HG03558 (cell line): ENCODE measurements around the gene R3HDM2.
"Not testable (repeated sequence)": the region's sequence is repeated elsewhere in the genome, so short reads cannot be mapped to it uniquely, and the experiment has no call there.

Experiments used
- ATAC-seq: cut with Tn5 transposase; IDR thresholded peaks from one replicate; pipeline ENCODE4 v1.9.1; 2021; ENCODE audit warnings: moderate number of reproducible peaks; ENCODE audit not compliant: unreplicated experiment; ENCODE audit errors: extremely low read depth

Gene R3HDM2

DNA sequence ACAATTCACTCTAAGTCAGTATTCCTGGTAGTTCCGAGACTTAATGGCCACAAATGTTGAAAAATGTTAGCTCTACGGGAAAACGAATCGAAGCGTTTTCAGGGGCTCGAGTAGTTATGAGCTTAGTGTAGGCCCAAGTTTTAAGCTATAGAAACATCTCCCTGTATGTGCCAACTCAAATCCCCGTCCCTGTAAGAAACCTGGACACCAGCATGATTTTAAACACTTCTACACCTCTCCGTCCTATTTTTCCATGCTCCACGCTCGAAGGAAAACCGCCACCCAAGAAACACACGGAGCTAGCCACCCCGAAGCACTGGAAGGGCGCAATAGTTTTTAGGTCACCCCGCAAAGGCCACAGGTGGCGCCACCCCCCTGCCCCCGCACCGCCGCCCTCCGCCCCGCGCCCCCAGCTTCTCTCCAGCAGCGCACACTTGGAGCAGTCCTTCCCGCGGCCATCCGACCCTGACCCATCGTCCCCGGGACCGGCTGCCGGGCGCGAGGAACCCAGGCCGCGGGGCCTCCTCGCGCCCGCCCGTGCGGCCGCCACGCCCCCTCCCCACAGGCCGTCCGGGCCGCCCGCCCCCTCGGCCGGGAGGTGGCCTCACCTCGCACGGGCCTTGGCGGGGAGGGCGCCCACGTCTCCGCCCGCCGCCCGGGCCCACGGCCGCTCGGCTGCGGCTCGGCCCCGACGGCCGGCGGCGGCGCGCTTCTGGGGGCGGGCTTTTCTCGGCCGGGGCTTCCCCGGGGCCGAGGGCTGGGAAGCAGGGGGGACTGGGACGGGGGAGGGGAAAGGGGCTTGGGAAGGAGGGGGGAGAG, 522 bp downstream of the R3HDM2 start:
- peak; percentile 28 for ATAC-seq

DNA sequence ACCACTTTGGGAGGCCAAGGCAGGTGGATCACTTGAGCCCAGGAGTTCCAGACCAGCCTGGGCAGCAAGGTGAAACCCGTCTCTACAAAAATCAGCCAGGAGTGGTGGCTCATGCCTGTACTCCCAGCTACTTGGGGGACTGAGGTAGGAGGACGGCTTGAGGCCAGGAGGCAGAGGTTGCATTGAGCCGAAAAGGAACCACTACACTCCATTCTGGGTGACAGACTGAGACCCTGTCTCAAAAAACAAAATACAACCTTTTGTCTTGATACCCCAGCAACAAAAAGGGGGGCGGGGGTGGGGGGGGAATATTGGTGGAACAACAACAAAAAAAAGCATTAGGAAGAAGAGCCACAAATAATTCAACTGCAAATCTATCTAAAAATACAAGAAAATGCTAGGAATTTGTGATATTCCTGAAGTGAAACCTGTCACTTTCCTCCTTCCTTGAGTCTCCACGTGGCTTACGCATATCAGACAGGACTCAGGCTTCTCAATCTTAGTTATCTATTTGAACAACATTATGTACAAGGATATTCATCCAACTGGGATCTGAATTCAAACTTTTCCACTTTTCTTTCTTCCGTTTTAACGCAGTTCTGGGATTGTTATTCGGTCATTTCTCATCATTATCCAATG, 1.3 kb downstream of the R3HDM2 start:
- no peak for ATAC-seq

DNA sequence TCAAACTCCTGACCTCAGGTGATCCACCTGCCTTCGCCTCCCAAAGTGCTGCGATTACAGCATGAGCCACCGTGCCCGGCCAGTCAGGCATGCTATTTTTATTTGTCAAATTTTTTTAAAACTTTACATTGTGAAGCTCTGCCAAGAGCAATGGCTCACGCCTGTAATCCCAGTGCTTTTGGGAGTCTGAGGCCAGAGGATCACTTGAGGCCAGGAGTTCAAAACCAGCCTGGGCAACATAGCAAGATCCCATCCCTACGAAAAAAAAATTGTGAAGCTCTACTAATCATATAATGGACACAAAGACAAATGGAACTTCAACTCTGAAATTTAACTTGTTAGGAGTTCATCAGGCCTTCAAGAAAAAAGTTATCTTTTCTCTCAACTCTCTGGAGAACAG, 1.9 kb downstream of the R3HDM2 start:
- ATAC-seq, result no peak

DNA sequence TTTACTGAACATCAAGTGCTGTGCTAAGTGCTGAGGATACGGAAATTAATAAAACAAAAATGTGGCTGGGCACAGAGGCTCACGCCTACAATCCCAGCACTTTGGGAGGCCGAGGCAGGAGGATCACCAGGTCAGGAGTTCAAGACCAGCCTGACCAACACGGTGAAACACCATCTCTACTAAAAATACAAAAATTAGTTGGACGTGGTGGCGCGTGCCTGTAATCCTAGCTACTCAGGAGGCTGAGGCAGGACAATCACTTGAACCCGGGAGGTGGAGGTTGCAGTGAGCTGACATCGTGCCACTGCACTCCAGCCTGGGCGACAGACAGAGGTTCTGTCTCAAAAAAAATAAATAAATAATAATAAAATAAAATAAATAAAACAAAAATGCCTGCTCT, 3.9 kb downstream of the R3HDM2 start:
- ATAC-seq, result not testable (repeated sequence)

DNA sequence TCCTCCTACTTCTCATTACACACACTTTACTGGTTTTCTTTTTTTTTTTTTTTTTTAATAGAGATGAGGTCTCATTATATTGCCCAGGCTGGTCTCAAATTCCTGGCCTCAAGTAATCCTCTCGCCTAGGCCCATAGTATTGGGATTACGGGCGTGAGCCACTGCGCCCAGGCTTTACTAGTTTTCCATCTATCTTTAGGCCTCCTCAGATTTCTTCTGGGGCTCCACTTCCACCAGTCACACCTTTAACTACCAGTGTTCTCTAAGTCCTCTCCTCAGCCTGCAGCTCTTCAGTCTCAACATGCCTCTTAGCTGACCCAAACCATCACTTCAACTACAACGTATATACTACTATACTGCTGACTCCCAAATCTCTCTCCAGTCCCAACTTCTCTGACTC, 10.4 kb downstream of the R3HDM2 start:
- ATAC-seq, result no peak

DNA sequence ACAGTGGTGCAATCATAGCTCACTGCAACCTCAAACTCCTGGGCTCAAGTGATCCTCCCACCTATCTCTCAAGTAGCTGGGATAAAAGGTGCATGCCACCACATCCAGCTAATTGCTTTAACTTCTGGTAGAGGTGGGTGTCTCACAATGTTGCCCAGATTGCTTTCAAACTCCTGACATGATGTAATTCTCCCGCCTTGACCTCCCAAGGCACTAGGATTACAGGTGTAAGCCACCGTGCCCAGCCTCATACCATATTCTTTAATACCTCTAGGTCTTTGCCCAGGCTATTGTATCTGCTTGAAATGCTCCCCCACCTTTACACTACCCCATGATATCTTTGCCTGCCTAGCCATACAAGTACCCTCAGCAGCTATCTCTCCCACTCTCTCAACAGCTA, 11.3 kb downstream of the R3HDM2 start:
- no peak for ATAC-seq

DNA sequence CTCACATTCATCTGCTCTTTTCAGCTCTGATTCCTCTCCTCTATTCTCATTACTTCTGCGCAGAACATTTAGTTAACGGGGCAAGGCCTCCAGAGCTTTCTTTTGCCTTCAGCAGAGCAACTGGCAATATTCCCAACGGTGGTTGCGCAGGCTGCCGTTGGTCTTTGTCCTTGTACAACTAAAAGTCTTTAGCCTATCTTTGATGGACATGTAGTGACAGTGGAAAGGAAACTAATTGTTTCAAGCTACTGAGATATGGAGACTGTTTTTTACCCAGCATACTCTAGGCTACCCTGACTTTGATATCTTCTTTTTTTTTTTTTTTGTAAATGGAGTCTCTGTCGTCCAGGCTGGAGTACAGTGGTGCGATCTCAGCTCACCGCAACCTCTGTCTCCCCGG, 12.6 kb downstream of the R3HDM2 start:
- ATAC-seq, result no peak

DNA sequence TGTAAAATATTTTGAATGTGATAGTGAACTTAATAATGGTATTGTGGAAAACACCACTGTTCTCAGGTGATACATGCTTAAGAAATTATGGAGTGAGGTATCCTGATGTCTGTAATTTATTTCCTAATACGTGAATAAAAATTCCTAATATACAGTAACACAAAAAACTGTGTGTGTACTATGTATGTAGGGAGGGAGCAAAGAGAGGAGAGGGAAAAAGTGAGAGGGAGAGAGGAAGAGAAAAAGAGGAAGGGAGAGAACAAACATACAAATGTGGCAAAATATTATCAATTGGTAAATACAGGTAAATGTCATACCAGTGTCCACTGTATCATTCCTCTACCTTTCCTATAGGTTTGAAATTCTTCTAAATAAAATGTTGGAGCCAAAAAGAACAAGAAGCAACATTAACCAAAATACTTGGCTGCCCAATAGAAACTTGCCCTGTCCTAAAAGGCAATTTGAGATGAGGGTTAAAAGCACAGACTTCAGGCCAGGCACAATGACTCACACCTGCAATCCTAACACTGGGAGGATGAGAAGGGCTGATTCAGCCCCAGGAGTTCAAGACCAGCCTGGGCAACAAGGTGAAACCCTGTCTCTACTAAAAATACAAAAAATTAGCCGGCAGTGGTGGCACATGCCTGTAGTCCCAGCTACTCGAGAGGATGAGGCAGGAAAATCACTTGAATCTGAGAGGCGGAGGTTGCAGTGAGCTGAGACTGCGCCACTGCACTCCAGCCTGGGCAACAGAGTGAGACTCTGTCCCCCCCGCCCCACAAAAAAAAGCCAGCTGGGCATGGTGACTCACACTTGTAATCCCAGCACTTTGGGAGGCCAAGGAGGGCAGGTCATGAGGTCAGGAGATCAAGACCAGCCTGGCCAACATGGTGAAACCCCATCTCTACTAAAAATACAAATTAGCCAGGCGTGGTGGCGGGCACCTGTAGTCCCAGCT, 14.5 kb downstream of the R3HDM2 start:
- no peak for ATAC-seq

DNA sequence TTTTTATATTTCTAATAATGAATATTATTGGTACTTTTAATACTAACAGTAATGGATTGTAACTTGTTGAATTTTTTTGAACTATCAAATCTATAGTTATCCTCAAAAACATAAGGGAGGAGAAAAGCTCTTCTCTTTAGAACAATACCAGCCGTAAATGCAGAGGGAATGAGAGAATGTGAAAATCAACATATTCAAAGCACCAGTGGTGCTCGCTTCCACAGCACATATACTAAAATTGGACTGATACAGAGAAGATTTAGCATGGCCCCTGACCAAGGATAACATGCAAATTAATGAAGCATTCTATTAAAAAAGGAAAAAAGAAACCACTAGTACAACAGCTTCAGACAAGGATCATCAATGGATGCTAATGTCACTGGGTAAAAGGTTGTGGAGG, 15.8 kb downstream of the R3HDM2 start:
- no peak for ATAC-seq

DNA sequence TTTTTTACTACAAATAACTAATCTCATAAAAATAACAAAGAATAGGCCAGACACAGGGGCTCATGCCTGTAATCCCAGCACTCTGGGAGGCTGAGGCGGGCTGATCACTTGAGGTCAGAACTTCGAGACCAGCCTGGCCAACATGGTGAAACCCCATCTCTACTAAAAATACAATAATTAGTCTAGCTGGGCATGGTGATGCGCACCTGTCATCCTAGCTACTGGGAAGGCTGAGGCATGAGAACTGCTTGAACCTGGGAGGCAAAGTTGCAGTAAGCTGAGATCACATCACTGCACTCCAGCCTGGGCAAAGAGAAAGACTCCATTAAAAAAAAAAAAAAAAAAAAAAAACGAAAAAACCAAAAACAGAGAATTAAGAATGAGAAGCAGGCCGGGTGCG, 16.7 kb downstream of the R3HDM2 start:
- not testable (repeated sequence) for ATAC-seq

DNA sequence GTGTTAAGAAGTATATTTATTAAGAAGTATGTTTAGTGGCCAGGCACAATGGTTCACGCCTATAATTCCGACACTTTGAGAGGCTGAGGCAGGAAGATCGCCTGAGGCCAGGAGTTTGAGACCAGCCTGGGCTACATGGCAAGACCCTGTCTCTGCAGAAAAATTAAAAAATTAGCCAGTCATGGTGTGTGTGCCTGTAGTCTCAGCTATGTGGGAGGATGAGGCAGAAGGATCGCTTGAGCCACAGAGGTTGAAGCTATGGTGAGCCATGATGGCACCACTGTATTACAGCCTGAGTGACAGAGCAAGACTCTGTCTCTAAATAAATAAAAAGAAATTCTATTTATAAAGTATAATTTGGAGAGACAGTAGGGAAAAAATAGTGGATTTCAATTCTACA, 20.3 kb downstream of the R3HDM2 start:
- ATAC-seq, result no peak

DNA sequence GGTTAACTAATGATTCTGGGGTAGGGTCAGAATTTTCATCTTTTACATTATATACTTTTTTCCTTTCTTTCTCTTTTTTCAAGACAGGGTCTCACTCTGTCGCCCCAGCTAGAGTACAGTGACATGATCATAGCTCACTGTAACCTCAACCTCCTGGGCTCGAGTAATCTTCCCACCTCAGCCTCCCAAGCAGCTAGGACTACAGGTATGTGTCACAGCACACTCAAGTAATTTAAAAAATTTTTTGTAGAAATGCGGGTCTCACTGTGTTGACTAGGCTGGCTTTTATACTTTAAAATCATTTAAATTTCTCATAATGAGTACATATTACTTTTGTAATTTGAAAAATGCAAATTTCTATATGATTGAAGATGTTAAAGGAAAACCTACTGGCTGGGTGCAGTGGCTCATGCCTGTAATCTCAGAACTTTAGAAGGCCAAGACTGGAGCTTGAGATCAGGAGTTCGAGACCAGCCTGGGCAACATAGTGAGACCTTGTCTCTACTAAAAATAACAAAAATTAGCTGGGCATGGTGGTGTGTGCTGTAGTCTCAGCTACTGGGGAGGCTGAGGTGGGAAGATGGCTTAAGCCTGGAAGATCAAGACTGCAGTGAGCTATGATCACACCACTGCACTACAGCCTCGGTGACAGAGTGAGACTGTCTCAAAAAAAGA, 25.7 kb downstream of the R3HDM2 start:
- no peak for ATAC-seq

DNA sequence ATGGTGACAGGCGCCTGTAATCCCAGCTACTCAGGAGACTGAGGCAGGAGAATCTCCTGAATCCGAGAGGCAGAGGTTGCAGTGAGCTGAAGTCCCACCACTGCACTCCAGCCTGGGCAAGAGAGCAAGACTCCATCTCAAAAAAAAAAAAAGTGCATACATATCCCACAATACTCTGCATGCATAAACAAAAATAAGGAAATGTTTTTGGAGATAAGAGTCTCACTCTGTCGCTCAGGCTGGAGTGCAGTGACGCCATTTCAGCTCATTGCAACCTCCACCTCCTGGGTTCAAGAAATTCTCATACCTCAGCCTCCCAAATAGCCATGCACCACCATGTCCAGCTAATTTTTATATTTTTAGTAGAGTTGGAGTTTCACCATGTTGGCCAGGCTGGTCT, 28.7 kb downstream of the R3HDM2 start:
- ATAC-seq, result not testable (repeated sequence)

DNA sequence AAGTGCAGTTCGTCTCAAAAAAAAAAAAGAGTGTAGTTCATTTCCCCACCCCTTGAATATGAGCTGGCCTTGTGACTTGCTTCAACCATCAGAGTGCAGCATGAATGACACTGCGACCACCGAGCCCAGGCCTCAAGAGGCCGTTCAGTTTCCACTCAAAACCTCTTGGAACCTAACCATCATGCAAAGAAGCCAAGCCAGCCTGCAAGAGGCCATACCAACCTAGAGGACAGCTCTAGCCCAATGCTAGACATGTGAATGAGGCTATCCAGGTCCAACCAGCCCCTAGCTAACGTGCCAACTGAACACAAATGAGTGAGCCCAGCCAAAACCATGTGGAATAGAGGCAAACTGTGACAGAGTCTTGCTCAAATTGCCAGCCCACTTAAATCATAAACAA, 29.7 kb downstream of the R3HDM2 start:
- no peak for ATAC-seq

DNA sequence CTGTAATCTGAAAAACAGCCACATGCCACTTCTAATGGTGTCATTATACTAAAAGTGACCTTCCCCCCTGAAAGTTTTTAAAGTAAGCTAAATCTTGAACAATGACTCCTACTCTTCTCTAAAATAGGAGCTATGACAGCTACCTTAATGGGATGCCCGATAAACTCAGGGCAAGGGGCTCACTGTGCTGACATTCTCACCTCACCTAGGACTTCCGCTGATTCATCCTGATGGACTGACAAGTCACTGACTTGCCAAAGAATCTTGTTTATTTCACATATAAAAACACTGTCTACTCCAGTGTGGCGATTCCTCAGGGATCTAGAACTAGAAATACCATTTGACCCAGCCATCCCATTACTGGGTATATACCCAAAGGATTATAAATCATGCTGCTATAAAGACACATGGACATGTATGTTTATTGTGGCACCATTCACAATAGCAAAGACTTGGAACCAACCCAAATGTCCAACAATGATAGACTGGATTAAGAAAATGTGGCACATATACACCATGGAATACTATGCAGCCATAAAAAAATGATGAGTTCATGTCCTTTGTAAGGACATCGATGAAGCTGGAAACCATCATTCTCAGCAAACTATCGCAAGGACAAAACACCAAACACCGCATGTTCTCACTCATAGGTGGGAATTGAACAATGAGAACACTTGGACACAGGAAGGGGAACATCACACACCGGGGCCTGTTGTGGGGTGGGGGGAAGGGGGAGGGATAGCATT, 31.0 kb downstream of the R3HDM2 start:
- ATAC-seq, result not testable (repeated sequence)

DNA sequence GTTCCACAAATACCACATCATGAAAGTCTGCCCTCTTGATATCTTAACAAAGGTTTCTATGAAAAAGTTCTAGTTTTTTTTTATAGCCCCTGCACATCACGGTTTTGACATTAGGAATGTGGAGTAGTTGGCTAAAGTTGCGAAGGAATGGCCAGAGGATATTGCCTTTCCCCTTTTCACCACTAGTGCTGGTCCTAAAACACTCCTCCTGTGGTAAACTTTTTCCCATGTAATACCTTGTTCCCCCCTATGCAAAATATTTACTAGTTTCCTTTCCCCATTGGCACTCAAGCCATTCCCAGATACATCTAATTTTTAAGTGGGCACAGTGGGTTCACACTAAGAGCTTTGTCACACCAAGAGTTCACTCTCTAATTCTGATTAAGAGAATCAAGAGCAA, 33.4 kb downstream of the R3HDM2 start:
- ATAC-seq, result no peak

DNA sequence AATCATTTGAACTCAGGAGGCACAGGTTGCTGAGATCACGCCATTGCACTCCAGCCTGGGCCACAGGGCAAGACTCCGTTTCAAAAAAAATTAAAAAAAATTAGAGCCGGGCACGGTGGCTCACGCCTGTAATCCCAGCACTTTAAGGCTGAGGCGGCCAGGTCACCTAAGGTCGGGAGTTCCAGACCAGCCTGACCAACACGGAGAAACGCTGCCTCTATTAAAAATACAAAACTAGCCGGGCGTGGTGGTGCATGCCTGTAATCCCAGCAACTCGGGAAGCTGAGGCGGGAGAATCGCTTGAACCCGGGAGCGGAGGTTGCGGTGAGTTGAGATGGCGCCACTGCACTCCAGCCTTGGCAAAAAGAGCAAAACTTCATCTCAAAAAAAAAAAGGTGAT, 35.7 kb downstream of the R3HDM2 start:
- no peak for ATAC-seq

DNA sequence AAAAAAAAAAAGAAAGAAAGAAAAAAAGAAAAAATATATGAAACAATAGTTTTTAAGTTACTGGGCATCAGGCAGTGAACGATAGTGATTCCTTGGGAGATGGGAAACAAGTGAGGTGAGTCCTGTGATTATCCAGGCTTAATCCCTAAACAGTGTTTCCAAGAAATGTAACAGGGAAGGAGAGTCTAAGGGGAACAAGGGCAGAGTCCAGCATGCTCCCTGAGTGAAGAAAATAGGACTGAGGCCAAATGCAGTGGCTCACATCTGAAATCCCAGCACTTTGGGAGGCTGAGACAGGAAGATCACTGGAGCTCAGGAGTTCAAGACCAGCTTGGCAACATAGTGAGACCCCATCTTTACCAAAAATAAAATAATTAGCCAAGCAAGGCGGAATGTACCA, 40.7 kb downstream of the R3HDM2 start:
- ATAC-seq, result no peak

DNA sequence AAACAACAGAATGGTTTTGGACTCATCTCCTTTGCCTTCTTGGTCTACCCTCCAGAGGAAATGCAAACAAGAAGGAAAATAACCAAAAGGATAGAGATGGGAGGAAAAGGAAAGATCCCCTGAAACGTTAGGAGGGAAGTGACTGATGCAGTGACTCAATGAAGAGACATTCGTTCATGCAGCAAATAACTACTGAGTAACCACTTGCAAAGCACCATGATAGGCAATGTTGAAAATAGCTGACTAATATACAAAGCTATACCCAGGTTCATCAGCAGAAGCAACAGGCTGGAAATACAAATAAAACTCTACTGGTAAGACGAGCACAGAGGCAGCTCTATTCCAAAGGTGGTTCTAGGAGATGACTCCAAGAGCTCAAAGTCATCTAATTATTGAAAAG, 41.8 kb downstream of the R3HDM2 start:
- ATAC-seq, result no peak

DNA sequence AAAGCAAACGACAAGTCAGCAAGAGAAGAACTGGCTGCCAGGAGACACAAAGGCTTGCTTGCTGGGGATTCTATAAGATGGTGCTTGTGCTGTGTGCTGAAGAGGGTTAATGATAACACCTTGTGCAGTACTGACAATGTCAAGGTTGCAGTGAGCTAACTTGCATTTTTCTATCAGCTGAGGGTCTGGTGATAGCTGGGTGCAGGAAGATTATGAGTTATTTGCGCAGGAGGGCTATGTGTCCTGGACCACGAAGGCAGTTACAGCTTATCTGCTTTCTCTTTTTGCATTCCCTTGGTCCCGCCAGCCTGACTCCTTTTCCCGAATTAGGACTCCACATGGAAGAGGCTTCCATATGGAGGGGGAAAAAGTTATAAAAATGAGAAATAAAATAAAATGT, 42.4 kb downstream of the R3HDM2 start:
- ATAC-seq, result no peak
